Calu3 (cell line): ENCODE data around the gene RHOF. TPM values are rescaled to one million over a fixed set of nuclear protein-coding genes. Genes with fewer than 3 reads are reported as not detected.

Source experiments
- BruUV-seq: library from RNA; stranded (reverse); fragments of 400-500 nt; replicated peaks from 2 replicates; lab custom pipeline; 2021; lab: Mats Ljungman, UMichigan
- CTCF ChIA-PET: fragments of 300-600 bp; sonication (Branson Sonifier 250); formaldehyde crosslinking; loops from one replicate; lab custom pipeline; 2022; ENCODE audit warnings: antibody characterized with exemption; lab: Charles Lee
- DNase-seq: peaks from one replicate; pipeline ENCODE4 v3.0.0; 2022
- H3K27ac Mint-ChIP-seq: one replicate; pipeline ENCODE4 v1.8.0; 2022; ENCODE audit warnings: mixed read lengths; ENCODE audit not compliant: unreplicated experiment
- H3K27me3 Mint-ChIP-seq: one replicate; pipeline ENCODE4 v1.8.0; 2022; ENCODE audit warnings: mixed read lengths; ENCODE audit not compliant: unreplicated experiment
- H3K36me3 Mint-ChIP-seq: one replicate; pipeline ENCODE4 v1.8.0; 2022; ENCODE audit warnings: mild to moderate bottlenecking, moderate library complexity, mixed read lengths; ENCODE audit not compliant: insufficient read depth, unreplicated experiment
- H3K4me1 Mint-ChIP-seq: one replicate; pipeline ENCODE4 v1.8.0; 2022; ENCODE audit warnings: mild to moderate bottlenecking, low read depth, mixed read lengths; ENCODE audit not compliant: unreplicated experiment
- H3K4me3 Mint-ChIP-seq: one replicate; pipeline ENCODE4 v1.8.0; 2022; ENCODE audit warnings: mild to moderate bottlenecking, low read depth, moderate library complexity, mixed read lengths; ENCODE audit not compliant: unreplicated experiment
- H3K9me3 Mint-ChIP-seq: one replicate; pipeline ENCODE4 v1.8.0; 2022; ENCODE audit warnings: low read depth, mixed read lengths; ENCODE audit not compliant: unreplicated experiment
- intact Hi-C: fragments of 100-400 bp; cut with micrococcal nuclease; formaldehyde crosslinking; loops from one replicate; pipeline ENCODE4 v1.10.0; 2022; ENCODE audit not compliant: unreplicated experiment
- total RNA-seq: library from RNA; stranded (reverse); gene quantifications from 2 replicates; pipeline ENCODE4 v1.2.3, GENCODE V29; 2022
- TF ChIP-seq, protein P1 (sequence below): fragments of 200-600 bp; IDR thresholded peaks from one replicate; pipeline ENCODE4 v1.8.0; 2022; ENCODE audit warnings: antibody characterized with exemption; ENCODE audit not compliant: unreplicated experiment

The RHOF gene
- total RNA-seq, 1 experiment from 2014 or later, result 73.9 TPM

DNA sequence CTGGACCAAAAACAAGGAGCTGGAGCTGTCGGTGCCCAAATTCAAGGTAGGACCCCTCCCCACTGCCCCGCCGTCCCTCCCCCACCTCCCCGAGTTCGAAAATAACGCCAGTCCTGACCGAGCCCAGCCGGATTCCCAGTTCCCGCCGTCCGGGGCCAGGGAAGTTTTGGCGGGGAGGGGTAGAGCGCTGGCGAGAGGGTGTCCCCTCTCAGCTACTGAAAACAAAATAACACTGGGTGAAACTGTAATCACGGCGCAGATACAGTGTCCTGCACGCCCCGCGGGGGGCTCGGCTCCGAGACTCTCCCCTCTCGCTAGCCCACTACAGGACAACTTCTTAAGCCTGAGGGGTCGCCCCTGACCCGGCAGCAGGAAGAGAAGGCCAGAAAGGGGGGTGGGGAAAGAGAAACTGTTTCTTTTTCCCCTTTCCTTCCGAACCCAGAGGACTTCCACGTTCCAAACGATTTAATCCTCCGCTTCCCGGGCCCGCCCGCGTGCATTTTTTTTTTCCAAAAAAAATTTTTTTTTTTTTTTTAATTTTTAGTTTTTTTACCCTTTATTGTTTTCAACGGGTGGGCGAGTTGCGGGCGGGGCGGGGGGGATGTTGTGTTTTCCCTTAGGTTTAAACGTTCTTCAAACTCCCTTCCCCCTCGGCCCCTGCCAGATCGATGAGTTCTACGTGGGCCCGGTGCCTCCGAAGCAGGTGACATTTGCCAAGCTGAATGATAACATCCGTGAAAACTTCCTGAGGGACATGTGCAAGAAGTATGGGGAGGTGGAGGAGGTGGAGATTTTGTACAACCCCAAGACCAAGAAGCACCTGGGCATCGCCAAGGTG, 11.9 kb upstream of the RHOF start:
- H3K9me3 Mint-ChIP-seq, result no peaks in the 10 kb centered on the region
- H3K27me3 Mint-ChIP-seq, result no peaks in the 10 kb centered on the region
- DNase-seq, result no peak
- peak overlapping the region; percentile 44 for H3K27ac Mint-ChIP-seq
- peak overlapping the region; percentile 76 for H3K4me3 Mint-ChIP-seq
- peaks cover 31% of the 10 kb centered on the region for H3K4me1 Mint-ChIP-seq
- intact Hi-C loops, result no loop called here
- peaks cover 86% of the 10 kb centered on the region for H3K36me3 Mint-ChIP-seq
- BruUV-seq, result no TSS peak
- CTCF ChIA-PET, result interaction anchor here (0.6 to 2.6 kb wide), 3 partner anchors 10 to 181 kb away, joined by 3 to 36 read pairs (median 6); partner anchors contain the start of gene RHOF
- TF ChIP-seq, protein P1, sequence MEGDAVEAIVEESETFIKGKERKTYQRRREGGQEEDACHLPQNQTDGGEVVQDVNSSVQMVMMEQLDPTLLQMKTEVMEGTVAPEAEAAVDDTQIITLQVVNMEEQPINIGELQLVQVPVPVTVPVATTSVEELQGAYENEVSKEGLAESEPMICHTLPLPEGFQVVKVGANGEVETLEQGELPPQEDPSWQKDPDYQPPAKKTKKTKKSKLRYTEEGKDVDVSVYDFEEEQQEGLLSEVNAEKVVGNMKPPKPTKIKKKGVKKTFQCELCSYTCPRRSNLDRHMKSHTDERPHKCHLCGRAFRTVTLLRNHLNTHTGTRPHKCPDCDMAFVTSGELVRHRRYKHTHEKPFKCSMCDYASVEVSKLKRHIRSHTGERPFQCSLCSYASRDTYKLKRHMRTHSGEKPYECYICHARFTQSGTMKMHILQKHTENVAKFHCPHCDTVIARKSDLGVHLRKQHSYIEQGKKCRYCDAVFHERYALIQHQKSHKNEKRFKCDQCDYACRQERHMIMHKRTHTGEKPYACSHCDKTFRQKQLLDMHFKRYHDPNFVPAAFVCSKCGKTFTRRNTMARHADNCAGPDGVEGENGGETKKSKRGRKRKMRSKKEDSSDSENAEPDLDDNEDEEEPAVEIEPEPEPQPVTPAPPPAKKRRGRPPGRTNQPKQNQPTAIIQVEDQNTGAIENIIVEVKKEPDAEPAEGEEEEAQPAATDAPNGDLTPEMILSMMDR, result no peak

DNA sequence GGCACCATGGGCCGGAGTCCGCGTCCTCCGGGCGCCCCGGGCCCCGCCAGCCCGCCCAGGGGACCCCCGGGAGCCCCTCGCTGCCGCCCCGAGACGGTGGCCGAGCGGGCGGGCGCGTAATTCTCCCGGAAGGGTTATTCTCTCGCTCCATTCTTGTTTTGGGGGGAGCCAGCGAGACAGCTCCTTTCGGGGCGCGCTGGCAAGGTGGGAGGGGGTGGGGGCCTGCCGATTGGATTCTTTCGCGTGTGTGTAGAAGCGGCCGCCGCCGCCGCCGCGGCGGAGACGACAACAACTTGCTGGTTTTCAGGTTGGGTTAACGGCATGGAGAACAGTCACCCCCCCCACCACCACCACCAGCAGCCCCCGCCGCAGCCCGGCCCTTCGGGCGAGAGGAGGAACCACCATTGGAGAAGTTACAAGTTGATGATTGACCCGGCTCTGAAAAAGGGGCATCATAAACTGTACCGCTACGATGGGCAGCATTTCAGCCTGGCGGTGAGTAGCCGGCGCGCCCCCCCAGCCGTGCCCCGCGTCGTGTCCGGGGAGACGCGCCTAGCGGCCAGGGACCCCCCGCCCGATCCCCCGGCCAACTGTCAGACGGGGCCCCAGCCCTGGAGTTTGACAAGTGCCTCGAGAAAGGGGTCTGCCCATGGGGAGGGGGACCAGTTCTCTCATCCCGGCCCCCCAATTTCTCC, 11.1 kb upstream of the RHOF start:
- H3K36me3 Mint-ChIP-seq, result peaks cover 86% of the 10 kb centered on the region
- H3K4me3 Mint-ChIP-seq, result peak overlapping the region; percentile 76
- peaks cover 33% of the 10 kb centered on the region for H3K4me1 Mint-ChIP-seq
- intact Hi-C loops, result no loop called here
- no peak for DNase-seq
- CTCF ChIA-PET, result interaction anchor here (0.7 to 3.6 kb wide), 3 partner anchors 7 to 372 kb away, joined by 5 to 13 read pairs (median 6); partner anchors contain the start of gene RHOF
- peak overlapping the region; percentile 44 for H3K27ac Mint-ChIP-seq
- H3K27me3 Mint-ChIP-seq, result no peaks in the 10 kb centered on the region
- no TSS peak for BruUV-seq
- TF ChIP-seq, protein P1, result no peak
- no peaks in the 10 kb centered on the region for H3K9me3 Mint-ChIP-seq

DNA sequence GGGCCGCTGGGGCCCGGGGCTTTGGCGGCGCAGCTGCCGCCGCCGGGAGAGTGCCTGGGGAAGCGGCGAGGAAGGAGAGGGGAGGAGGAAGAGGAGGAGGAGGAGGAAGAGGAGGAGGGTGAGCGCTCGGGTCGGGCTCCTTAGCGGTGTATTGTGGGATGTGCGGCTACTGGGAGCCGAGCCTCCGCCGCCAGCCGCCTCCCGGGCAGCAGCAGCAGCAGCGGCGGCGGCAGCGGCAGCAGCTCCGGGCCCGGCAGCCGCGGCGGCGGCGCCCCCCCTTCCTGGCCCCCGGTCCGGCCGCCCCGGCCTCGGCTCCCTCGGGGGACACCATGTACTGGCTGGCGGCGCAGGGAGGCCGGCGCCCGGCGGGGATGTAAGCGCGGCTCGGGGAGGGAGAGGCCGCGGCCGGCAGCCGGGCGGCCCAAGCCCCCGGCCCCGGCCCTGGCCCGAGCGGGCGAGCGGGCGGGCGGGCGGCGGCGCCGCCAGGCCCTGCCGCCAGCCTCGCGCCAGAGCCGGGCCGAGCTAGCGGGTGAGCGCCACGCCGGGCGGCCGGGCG, 10.5 kb upstream of the RHOF start, which contains the start of gene SETD1B:
Gene SETD1B, plus strand, starts transcription at position 149 of the 556 bp plus-strand sequence. CDS start 729 bp downstream, outside the sequence.
- CTCF ChIA-PET, result interaction anchor here (0.7 to 3.6 kb wide), 3 partner anchors 7 to 372 kb away, joined by 5 to 13 read pairs (median 6); partner anchors contain the start of gene RHOF
- TF ChIP-seq, protein P1, result no peak
- H3K36me3 Mint-ChIP-seq, result peaks cover 86% of the 10 kb centered on the region
- intact Hi-C loops, result no loop called here
- BruUV-seq, result no TSS peak
- no peaks in the 10 kb centered on the region for H3K27me3 Mint-ChIP-seq
- peak; percentile 70 for DNase-seq
- H3K4me3 Mint-ChIP-seq, result peak within 1 kb of the TSS; percentile 76
- peak within 1 kb of the TSS; percentile 93 for H3K27ac Mint-ChIP-seq
- H3K9me3 Mint-ChIP-seq, result no peaks in the 10 kb centered on the region
- H3K4me1 Mint-ChIP-seq, result peaks cover 40% of the 10 kb centered on the region
